Prostate gland (tissue), 2 donors: ENCODE results near the gene C6orf132. TPM values are rescaled to one million over a fixed set of nuclear protein-coding genes. Genes with fewer than 3 reads are reported as not detected.
"Not testable (repeated sequence)": the region's sequence is repeated elsewhere in the genome, so short reads cannot be mapped to it uniquely, and the experiment has no call there.

ENCODE experiments used
- DNase-seq: peaks from one replicate; pipeline ENCODE4 v3.0.0-alpha.2; 2019; ENCODE audit warnings: low spot score
- H3K27ac ChIP-seq, 2 donors: fragments of 200-600 bp; sonication (generic); 2 replicates each; pipeline ENCODE4 v1.5.1; 2017 to 2019
- H3K27me3 ChIP-seq: fragments of 200-600 bp; sonication (generic); replicated peaks from 2 replicates; pipeline ENCODE4 v1.5.1; 2019; ENCODE audit not compliant: insufficient read depth
- H3K36me3 ChIP-seq, 2 donors: fragments of 200-600 bp; sonication (generic); 1 replicate in 1 of 2; 2 replicates in 1 of 2; pipeline versions ENCODE4 v1.5.1 to v1.8.1; 2017 to 2019
- H3K4me1 ChIP-seq: fragments of 200-600 bp; sonication (generic); replicated peaks from 2 replicates; pipeline ENCODE4 v1.5.1; 2019
- H3K4me3 ChIP-seq, 2 donors: fragments of 200-600 bp; sonication (generic); 2 replicates each; pipeline ENCODE4 v1.5.1; 2017 to 2019
- H3K9me3 ChIP-seq: fragments of 200-600 bp; sonication (generic); 2 replicates; pipeline ENCODE4 v1.5.1; 2017
- POLR2A ChIP-seq: fragments of 450-650 bp; IDR thresholded peaks from one replicate; pipeline ENCODE4 v1.6.1; 2016; ENCODE audit warnings: antibody characterized with exemption, mild to moderate bottlenecking
- POLR2AphosphoS5 ChIP-seq: sonication (generic); formaldehyde crosslinking; IDR thresholded peaks from one replicate; pipeline ENCODE4 v1.6.1; 2017; ENCODE audit warnings: antibody characterized with exemption
- WGBS: methylation state at CpG from one replicate; pipeline ENCODE4 v1.1.5; 2018; 5-methylcytosine and 5-hydroxymethylcytosine counted together
- intact Hi-C: fragments of 100-400 bp; cut with DNase I; formaldehyde crosslinking; loops from one replicate; pipeline ENCODE4 v1.14.2; 2022
- total RNA-seq, 2 donors: library from RNA; depleted of rRNA; stranded (reverse); fragments of >200 nt; gene quantifications; one replicate each; pipeline ENCODE4 v1.1.0, GENCODE V29; 2016
- TF ChIP-seq, protein P1 (sequence below), 4 experiments: fragments of 200-600 bp in 2 of 4; fragments of 450-650 bp in 2 of 4; sonication (generic) in 2 of 4; IDR thresholded peaks; 1 replicate in 3 of 4; 2 replicates in 1 of 4; pipeline ENCODE4 v1.5.1; 2016 to 2019; ENCODE audit warnings: antibody characterized with exemption in 4 of 4, mild to moderate bottlenecking in 2 of 4, moderate library complexity in 2 of 4

Gene C6orf132
- total RNA-seq, 2 donors from 2014 or later, result 30.8 to 45.9 TPM

DNA sequence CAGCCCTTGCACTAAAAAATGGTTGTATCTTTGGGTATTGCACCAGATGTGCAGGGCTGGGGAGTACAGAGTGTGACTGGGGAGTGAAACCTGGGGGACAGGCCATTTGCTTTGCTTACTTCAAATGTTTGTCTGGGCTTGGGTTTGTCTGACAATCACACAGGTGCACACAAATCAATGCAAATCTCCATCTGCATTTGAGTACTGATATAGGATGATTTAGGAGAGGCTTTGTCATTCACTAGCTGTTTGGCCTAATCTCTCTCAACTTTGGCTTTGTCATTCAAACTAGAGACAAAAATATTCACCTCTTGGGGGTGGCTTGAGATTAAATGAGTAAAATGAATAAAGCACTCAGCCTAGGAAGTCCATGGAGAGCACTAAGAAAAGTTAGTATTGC lies 34.6 kb upstream of the C6orf132 start:
- no peaks in the 10 kb centered on the region for H3K36me3 ChIP-seq
- intact Hi-C loops, result no loop called here
- H3K9me3 ChIP-seq, result no peaks in the 10 kb centered on the region
- H3K4me1 ChIP-seq, result no peaks in the 10 kb centered on the region
- no peaks in the 10 kb centered on the region for H3K27me3 ChIP-seq
- no peak for DNase-seq
- H3K4me3 ChIP-seq, result no peak overlapping the region
- no peak overlapping the region for H3K27ac ChIP-seq
- TF ChIP-seq, protein P1, sequence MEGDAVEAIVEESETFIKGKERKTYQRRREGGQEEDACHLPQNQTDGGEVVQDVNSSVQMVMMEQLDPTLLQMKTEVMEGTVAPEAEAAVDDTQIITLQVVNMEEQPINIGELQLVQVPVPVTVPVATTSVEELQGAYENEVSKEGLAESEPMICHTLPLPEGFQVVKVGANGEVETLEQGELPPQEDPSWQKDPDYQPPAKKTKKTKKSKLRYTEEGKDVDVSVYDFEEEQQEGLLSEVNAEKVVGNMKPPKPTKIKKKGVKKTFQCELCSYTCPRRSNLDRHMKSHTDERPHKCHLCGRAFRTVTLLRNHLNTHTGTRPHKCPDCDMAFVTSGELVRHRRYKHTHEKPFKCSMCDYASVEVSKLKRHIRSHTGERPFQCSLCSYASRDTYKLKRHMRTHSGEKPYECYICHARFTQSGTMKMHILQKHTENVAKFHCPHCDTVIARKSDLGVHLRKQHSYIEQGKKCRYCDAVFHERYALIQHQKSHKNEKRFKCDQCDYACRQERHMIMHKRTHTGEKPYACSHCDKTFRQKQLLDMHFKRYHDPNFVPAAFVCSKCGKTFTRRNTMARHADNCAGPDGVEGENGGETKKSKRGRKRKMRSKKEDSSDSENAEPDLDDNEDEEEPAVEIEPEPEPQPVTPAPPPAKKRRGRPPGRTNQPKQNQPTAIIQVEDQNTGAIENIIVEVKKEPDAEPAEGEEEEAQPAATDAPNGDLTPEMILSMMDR (IDR thresholded peaks at IDR 0.05), result no peak
- TF ChIP-seq POLR2AphosphoS5 (no peak), POLR2A (no peak)

DNA sequence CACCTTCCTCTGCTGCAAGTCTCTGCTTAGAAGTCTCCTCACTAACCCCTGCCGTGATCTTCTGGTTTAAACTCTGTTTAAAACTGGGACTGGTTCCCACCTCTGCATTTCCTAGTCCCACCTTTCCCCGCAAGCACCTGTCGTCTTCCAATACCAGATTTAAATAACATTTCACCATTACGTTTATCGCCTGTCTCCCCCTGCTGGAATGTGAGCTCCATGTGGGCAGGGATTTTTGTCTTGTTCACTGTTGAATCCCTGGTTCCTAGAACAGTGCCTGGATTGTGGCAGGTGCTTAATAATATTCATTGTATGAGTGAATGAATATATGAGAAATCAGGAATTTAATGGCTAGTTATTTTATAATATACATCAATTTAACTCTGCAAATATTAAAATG lies 33.4 kb upstream of the C6orf132 start:
- WGBS, result 73% methylated on average over 5 of the region's 5 CpGs
- intact Hi-C loops, result no loop called here
- Histone ChIP-seq H3K27ac (no peak overlapping the region), H3K27me3 (no peaks in the 10 kb centered on the region), H3K36me3 (no peaks in the 10 kb centered on the region), H3K4me3 (no peak overlapping the region), H3K9me3 (no peaks in the 10 kb centered on the region), H3K4me1 (no peaks in the 10 kb centered on the region)
- no peak for DNase-seq
- TF ChIP-seq POLR2A, result no peak
- TF ChIP-seq, protein P1 (IDR thresholded peaks at IDR 0.05), result no peak
- TF ChIP-seq POLR2AphosphoS5, result no peak

DNA sequence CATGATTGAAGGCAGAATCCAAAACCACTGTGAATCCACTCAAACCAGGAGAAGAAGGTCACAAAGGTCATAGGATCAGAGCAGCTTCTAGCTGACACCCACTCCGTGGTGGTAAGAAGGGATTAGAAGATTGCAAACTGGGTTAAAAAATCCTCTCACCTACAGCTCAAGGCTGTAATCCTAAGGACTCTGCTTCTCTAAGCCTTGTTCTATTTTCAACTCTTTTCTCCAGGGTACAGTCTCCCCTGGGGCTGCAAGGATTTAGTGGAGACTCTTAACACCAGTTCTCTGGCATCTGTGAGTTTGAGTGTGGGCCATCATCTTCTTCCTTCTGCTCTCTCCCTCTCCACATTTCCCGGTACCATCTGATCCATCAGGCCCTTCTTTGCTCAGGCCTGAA lies 30.7 kb upstream of the C6orf132 start, which contains the start of gene GUCA1A:
Gene GUCA1A (plus strand): TSS at position 264 of the 400 bp plus-strand sequence. CDS start 250 bp downstream, outside the sequence.
- no peaks in the 10 kb centered on the region for H3K27me3 ChIP-seq
- no peak within 1 kb of the TSS for H3K27ac ChIP-seq
- no peak for TF ChIP-seq POLR2AphosphoS5
- TF ChIP-seq POLR2A, result no peak
- TF ChIP-seq, protein P1 (IDR thresholded peaks at IDR 0.05), result no peak
- intact Hi-C loops, result no loop called here
- H3K4me3 ChIP-seq, result no peak within 1 kb of the TSS
- WGBS, result 87% methylated on average over 2 of the region's 2 CpGs
- no peaks in the 10 kb centered on the region for H3K4me1 ChIP-seq
- no peak for DNase-seq
- no peaks in the 10 kb centered on the region for H3K9me3 ChIP-seq
- no peaks in the 10 kb centered on the region for H3K36me3 ChIP-seq

DNA sequence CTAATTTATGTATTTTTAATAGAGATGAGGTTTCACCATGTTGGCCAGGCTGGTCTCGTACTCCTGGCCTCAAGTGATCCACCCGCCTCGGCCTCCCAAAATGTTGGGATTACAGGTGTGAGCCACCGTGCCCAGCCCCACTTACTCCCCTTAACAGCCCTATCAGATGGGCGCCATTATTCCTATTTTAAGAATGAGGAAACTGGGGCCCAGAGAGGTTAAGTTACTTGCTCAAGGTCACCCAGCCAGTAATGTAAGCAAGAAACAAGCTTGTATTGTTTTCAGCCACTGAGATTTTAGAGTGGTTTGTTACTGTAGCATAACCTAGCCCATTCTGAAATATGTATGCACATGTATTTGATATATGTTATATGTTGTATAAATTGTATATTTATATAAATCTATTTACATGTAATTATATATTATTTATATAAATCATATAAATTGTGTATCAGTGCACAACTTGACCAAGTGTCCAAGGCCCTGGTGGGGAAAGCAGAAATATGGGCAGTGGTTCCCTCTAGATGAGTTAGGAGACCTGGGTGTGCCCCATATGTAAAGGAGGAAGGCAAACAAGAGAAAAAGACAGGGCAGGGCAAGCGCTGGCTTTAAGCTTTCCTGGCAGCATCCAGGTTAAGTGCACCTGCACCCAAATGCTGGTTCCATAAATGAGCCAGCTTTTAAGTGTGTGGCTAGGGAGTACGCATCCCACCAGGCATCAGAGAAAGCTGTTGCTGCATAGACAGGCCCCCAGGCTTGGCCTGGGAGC lies 29.6 kb upstream of the C6orf132 start:
- TF ChIP-seq POLR2A (no peak), POLR2AphosphoS5 (no peak)
- WGBS, result 86% methylated on average over 7 of the region's 7 CpGs
- H3K27ac ChIP-seq, result no peak overlapping the region
- H3K9me3 ChIP-seq, result no peaks in the 10 kb centered on the region
- intact Hi-C loops, result no loop called here
- H3K27me3 ChIP-seq, result no peaks in the 10 kb centered on the region
- H3K4me3 ChIP-seq, result no peak overlapping the region
- DNase-seq, result no peak
- H3K36me3 ChIP-seq, result no peaks in the 10 kb centered on the region
- H3K4me1 ChIP-seq, result no peaks in the 10 kb centered on the region

DNA sequence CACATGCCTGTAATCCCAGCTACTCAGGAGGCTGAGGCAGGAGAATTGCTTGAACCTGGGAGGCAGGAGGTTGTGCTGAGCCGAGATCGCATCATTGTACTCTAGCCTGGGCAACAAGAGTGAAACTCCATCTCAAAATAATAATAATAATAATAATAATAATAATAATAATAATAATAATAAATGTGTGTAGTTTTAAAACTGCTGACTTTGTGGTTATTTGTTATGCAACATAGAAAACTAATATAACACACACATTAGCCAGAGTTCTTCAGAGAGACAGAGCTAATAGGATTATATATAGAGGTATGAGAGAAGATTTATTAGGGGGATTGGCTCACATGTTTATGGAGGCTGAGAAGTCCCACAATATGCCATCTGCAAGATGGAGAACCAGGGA lies 27.4 kb upstream of the C6orf132 start:
- H3K4me3 ChIP-seq, H3K4me1 ChIP-seq, H3K27me3 ChIP-seq, H3K9me3 ChIP-seq, intact Hi-C loops, H3K27ac ChIP-seq, H3K36me3 ChIP-seq, DNase-seq: not testable (repeated sequence)
- WGBS, result 61% methylated on average over 2 of the region's 2 CpGs

DNA sequence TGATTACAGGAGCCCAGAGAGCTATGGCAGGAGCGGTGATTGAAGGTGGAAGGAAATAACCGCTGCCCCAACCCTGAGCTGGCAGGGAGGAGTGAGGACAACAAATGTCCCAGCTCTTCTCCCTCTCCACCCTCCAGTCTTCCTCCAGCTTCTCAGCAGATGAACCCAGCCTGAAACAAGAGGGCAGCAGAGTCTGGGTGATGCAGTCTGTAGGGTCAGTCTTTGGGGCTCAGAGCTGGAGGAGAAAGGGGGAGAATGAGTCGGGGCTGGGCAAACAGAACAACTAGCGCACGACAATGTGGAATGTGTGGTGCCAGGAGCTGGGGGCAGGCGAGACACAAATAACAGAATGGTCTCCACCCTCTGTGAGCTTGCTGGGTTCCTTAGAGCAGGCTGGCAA lies 26.2 kb upstream of the C6orf132 start:
- Histone ChIP-seq H3K27me3 (no peaks in the 10 kb centered on the region), H3K27ac (no peak overlapping the region), H3K9me3 (no peaks in the 10 kb centered on the region), H3K36me3 (no peaks in the 10 kb centered on the region), H3K4me3 (no peak overlapping the region), H3K4me1 (no peaks in the 10 kb centered on the region)
- TF ChIP-seq POLR2A (no peak), POLR2AphosphoS5 (no peak)
- TF ChIP-seq, protein P1 (IDR thresholded peaks at IDR 0.05), result no peak
- 73% methylated on average over 6 of the region's 6 CpGs for WGBS
- intact Hi-C loops, result no loop called here
- DNase-seq, result no peak
